Measurements from ENCODE around the gene NRG3. TPM values are rescaled to one million over a fixed set of nuclear protein-coding genes. Genes with fewer than 3 reads are reported as not detected.

NRG3 gene
- total RNA-seq, 1 experiment from 2014 or later, result not detected

DNA sequence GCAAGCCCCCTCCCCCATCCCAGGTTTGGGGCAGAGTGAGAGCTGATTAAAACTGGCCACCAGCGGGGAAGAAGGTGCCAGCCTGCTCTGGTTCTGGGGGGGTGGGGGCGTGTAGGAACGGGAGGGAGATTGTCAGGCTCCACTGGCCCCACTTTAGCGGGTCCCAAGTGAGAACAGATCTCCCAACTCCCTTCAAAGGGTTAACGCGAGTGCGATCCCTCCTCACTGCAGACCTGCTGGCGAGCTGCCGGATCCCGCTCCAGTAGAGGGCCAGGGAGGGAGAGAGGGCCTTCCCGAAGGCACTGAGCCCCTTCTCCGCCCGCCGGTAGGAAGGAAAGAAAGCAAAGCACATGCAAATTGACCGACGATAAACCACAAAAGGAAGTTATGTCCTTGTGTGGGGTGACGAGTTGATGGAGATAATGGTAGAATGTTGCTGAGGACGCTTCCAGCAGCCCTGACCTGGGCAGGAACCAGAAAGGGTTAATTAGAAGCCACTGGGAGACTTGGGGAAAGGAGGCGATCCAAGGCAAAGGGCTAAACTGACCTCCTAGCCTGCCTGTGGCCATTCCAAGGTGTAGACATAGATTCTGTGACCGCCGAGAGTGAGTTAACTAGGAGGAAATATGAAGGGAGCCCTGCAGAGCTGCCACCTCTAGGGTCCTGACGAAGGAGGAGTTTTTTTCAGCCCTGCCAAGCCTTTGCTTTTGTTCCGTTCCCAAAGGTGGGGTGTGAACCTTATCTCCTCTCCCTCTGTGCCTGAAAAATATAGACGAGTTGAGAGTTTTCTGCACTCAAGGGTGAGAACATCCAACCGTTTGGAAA is 1.5 kb downstream of the NRG3 start:
- no peak for ATAC-seq
- H3K4me2 ChIP-seq (ENCODE audit: low read length), result no peak overlapping the region
- TF ChIP-seq CTCF (IDR thresholded peaks at IDR 0.05 in 2 of 3, conservative IDR thresholded peaks at IDR 0.05 in 1 of 3; ENCODE audit: borderline replicate concordance in 1 of 3, insufficient read depth in 1 of 3, low read depth in 2 of 3, low read length in 2 of 3) (no peak), REST (IDR thresholded peaks at IDR 0.05; ENCODE audit: low read depth) (no peak), FOSL1 (IDR thresholded peaks at IDR 0.05; ENCODE audit: low read depth) (no peak), ZNF274 (IDR thresholded peaks at IDR 0.05; ENCODE audit: low read depth, low read length) (no peak), ELF1 (IDR thresholded peaks at IDR 0.05; ENCODE audit: borderline replicate concordance, low read depth) (no peak), SRF (IDR thresholded peaks at IDR 0.05; ENCODE audit: low read depth) (no peak), ATF3 (IDR thresholded peaks at IDR 0.05) (no peak), POLR2AphosphoS5 (IDR thresholded peaks at IDR 0.05; ENCODE audit: low read depth, low read length) (no peak), TCF7L2 (IDR thresholded peaks at IDR 0.05; ENCODE audit: borderline replicate concordance, extremely low read depth, insufficient read depth, insufficient read length) (no peak), YY1 (IDR thresholded peaks at IDR 0.05; ENCODE audit: extremely low read depth, insufficient replicate concordance, low read depth, low read length) (no peak), POLR2A (IDR thresholded peaks at IDR 0.05; ENCODE audit: borderline replicate concordance, extremely low read depth, insufficient read depth, insufficient read length) (no peak), JUND (IDR thresholded peaks at IDR 0.05) (no peak), EZH2 (IDR thresholded peaks at IDR 0.05) (no peak), EGR1 (IDR thresholded peaks at IDR 0.05; ENCODE audit: low read depth) (no peak), RAD21 (IDR thresholded peaks at IDR 0.05; ENCODE audit: low read depth) (no peak), CBX3 (IDR thresholded peaks at IDR 0.05; ENCODE audit: low read depth) (no peak), EZH2phosphoT487 (IDR thresholded peaks at IDR 0.05; ENCODE audit: borderline replicate concordance) (no peak)
- TF ChIP-seq, protein P1, sequence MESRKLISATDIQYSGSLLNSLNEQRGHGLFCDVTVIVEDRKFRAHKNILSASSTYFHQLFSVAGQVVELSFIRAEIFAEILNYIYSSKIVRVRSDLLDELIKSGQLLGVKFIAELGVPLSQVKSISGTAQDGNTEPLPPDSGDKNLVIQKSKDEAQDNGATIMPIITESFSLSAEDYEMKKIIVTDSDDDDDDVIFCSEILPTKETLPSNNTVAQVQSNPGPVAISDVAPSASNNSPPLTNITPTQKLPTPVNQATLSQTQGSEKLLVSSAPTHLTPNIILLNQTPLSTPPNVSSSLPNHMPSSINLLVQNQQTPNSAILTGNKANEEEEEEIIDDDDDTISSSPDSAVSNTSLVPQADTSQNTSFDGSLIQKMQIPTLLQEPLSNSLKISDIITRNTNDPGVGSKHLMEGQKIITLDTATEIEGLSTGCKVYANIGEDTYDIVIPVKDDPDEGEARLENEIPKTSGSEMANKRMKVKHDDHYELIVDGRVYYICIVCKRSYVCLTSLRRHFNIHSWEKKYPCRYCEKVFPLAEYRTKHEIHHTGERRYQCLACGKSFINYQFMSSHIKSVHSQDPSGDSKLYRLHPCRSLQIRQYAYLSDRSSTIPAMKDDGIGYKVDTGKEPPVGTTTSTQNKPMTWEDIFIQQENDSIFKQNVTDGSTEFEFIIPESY (IDR thresholded peaks at IDR 0.05; ENCODE audit: extremely low read depth, insufficient replicate concordance, low read length), result no peak
- H3K9ac ChIP-seq (ENCODE audit: low read length), result no peak overlapping the region
- no peaks in the 10 kb centered on the region for H3K27me3 ChIP-seq (ENCODE audit: insufficient read depth, low read length)
- no peaks in the 10 kb centered on the region for H3K9me2 ChIP-seq (ENCODE audit: insufficient read depth)
- H3K27ac ChIP-seq (ENCODE audit: low read depth, low read length), result no peak overlapping the region
- H3K4me3 ChIP-seq (replicated peaks in 1 of 2; ENCODE audit: low read depth in 1 of 2, low read length in 2 of 2), result no peak overlapping the region
- no peak for DNase-seq (ENCODE audit: low read depth, low spot score)
- no peak overlapping the region for H2AFZ ChIP-seq (ENCODE audit: low read depth, low read length, poor library complexity, severe bottlenecking)
- H3K9me3 ChIP-seq (ENCODE audit: control insufficient read depth in 1 of 2, insufficient read depth in 1 of 2, low read depth in 1 of 2, low read length in 2 of 2), result peaks cover 0 to 11% of the 10 kb centered on the region in 2 experiments; a peak in 2 of 4 replicates
- intact Hi-C loops (cut with micrococcal nuclease), result no loop called here
- RAD21 ChIA-PET (ENCODE audit: low non-redundant PET in 1 of 2, low total read pairs in 2 of 2, uncharacterized antibody in 2 of 2, unreplicated experiment in 2 of 2), result no interaction called here
- CTCF ChIA-PET, result no interaction called here
- H3K79me2 ChIP-seq (ENCODE audit: insufficient read depth, low read length), result no peaks in the 10 kb centered on the region
- POLR2A ChIA-PET, result no interaction called here
- no peaks in the 10 kb centered on the region for H4K20me1 ChIP-seq (ENCODE audit: insufficient read depth)
- BruUV-seq (replicated peaks), result no TSS peak
- H3K36me3 ChIP-seq (ENCODE audit: control insufficient read depth in 1 of 2, insufficient read depth in 2 of 2, low read length in 2 of 2), result no peaks in the 10 kb centered on the region
- H3K4me1 ChIP-seq (ENCODE audit: control insufficient read depth in 1 of 2, insufficient read depth in 2 of 2, low read length in 2 of 2), result no peaks in the 10 kb centered on the region
